HepG2 (cell line): ENCODE data around the gene SLC25A17. TPM values are rescaled to one million over a fixed set of nuclear protein-coding genes. Genes with fewer than 3 reads are reported as not detected.

ENCODE experiments used
- CENPBD1 ChIP-seq: sonication (generic); formaldehyde crosslinking; IDR thresholded peaks from 2 replicates; pipeline ENCODE4 v1.8.0; 2022; ENCODE audit warnings: missing genetic modification reagents, low read depth, mild to moderate bottlenecking, borderline replicate concordance
- E2F5 ChIP-seq: sonication (generic); formaldehyde crosslinking; conservative IDR thresholded peaks from 2 replicates; pipeline ENCODE4 v1.4.0; 2020; ENCODE audit warnings: missing genetic modification reagents
- ELF4 ChIP-seq: sonication (generic); formaldehyde crosslinking; IDR thresholded peaks from 2 replicates; pipeline ENCODE4 v1.5.0; 2020; ENCODE audit warnings: missing genetic modification reagents, mild to moderate bottlenecking, moderate library complexity, borderline replicate concordance
- MEIS2 ChIP-seq: sonication (generic); formaldehyde crosslinking; IDR thresholded peaks from 2 replicates; pipeline ENCODE4 v1.9.0; 2021; ENCODE audit warnings: mild to moderate bottlenecking, missing genetic modification reagents
- NCOR1 ChIP-seq: fragments of 200-600 bp; sonication (generic); IDR thresholded peaks from 2 replicates; pipeline ENCODE4 v1.7.0; 2017; ENCODE audit warnings: antibody characterized with exemption, low read length, borderline replicate concordance
- PCBP1 ChIP-seq: fragments of 200-400 bp; formaldehyde crosslinking; IDR thresholded peaks from 2 replicates; pipeline ENCODE4 v1.6.1; 2017; ENCODE audit warnings: mild to moderate bottlenecking, low read depth, low read length, borderline replicate concordance
- SMYD3 ChIP-seq: sonication (generic); formaldehyde crosslinking; IDR thresholded peaks from 2 replicates; pipeline ENCODE4 v1.8.1; 2023; ENCODE audit warnings: mild to moderate bottlenecking, missing genetic modification reagents
- SNAI1 ChIP-seq: sonication (generic); formaldehyde crosslinking; IDR thresholded peaks from 2 replicates; pipeline ENCODE4 v1.5.0; 2020; ENCODE audit warnings: mild to moderate bottlenecking, missing genetic modification reagents, borderline replicate concordance
- SRSF4 ChIP-seq: fragments of 200-400 bp; formaldehyde crosslinking; IDR thresholded peaks from one replicate; pipeline ENCODE4 v1.6.1; 2018; ENCODE audit warnings: mild to moderate bottlenecking, low read depth, low read length, moderate library complexity; ENCODE audit not compliant: poor library complexity, severe bottlenecking
- SRSF9 ChIP-seq: fragments of 200-400 bp; formaldehyde crosslinking; IDR thresholded peaks from 2 replicates; pipeline ENCODE4 v1.6.1; 2018; ENCODE audit warnings: borderline replicate concordance, mild to moderate bottlenecking, low read depth, low read length; ENCODE audit not compliant: insufficient read depth, poor library complexity, severe bottlenecking
- TBX2 ChIP-seq: sonication (generic); formaldehyde crosslinking; IDR thresholded peaks from 2 replicates; pipeline ENCODE4 v1.5.0; 2020; ENCODE audit warnings: missing genetic modification reagents, mild to moderate bottlenecking, borderline replicate concordance
- YEATS4 ChIP-seq: sonication (generic); formaldehyde crosslinking; IDR thresholded peaks from 2 replicates; pipeline ENCODE4 v1.4.0; 2020; ENCODE audit warnings: missing genetic modification reagents, borderline replicate concordance
- ZFP1 ChIP-seq: IDR thresholded peaks from 2 replicates; pipeline ENCODE4 v1.6.1; 2016
- ZNF207 ChIP-seq: fragments of 450-650 bp; IDR thresholded peaks from 2 replicates; pipeline ENCODE4 v1.6.1; 2016; ENCODE audit warnings: antibody characterized with exemption, borderline replicate concordance
- ZNF318 ChIP-seq: sonication (generic); formaldehyde crosslinking; IDR thresholded peaks from 2 replicates; pipeline ENCODE4 v1.4.0; 2020; ENCODE audit warnings: mild to moderate bottlenecking, missing genetic modification reagents
- ZNF431 ChIP-seq: sonication (generic); formaldehyde crosslinking; IDR thresholded peaks from 2 replicates; pipeline ENCODE4 v1.9.0; 2022; ENCODE audit warnings: missing genetic modification reagents, low read depth, mild to moderate bottlenecking, borderline replicate concordance
- ZNF605 ChIP-seq: sonication (generic); formaldehyde crosslinking; IDR thresholded peaks from 2 replicates; pipeline ENCODE4 v1.8.0; 2022; ENCODE audit warnings: mild to moderate bottlenecking, missing genetic modification reagents
- ZNF83 ChIP-seq: sonication (generic); formaldehyde crosslinking; IDR thresholded peaks from 2 replicates; pipeline ENCODE4 v1.4.0; 2020; ENCODE audit warnings: missing genetic modification reagents, mild to moderate bottlenecking, borderline replicate concordance
- polyA plus RNA-seq, 8 experiments: library from polyadenylated mRNA; depleted of rRNA in 3 of 8; stranded (reverse) in 7 of 8; unstranded in 1 of 8; fragments of >200 nt; fragmentation: Illumina TruSeq in 4 of 8; extraction: Trizol in 4 of 8; gene quantifications; 2 replicates each; pipeline versions ENCODE4 v1.2.1 to v1.2.3, GENCODE V29; 2011 to 2016; ENCODE audit warnings: low read depth in 4 of 8, missing spikeins in 1 of 8, mixed read lengths in 1 of 8; ENCODE audit not compliant: insufficient read depth in 1 of 8
- total RNA-seq, 5 experiments: library from RNA; depleted of rRNA; stranded (reverse); fragments of >200 nt; fragmentation: Illumina TruSeq; extraction: Trizol; gene quantifications; 2 replicates each; pipeline ENCODE4 v1.2.3, GENCODE V29; 2016; ENCODE audit warnings: low read depth in 1 of 5
- TF ChIP-seq, protein P1 (sequence below): sonication (generic); formaldehyde crosslinking; IDR thresholded peaks from 2 replicates; pipeline ENCODE4 v1.8.0; 2022; ENCODE audit warnings: missing genetic modification reagents, mild to moderate bottlenecking, borderline replicate concordance

Gene SLC25A17
- total and polyA plus RNA-seq, 2 of the 13 experiments (the other 11 are each of a cell fraction or from before 2014, with no cell fraction given): 15.7 to 27.9 TPM

GRCh38 chr22:40855979-40856512 lies 36.9 kb upstream of the SLC25A17 start (continued):
- TF ChIP-seq ZNF318: 0 out of 2 replicates have a peak, but pooled peaks have one; percentile 67
- TF ChIP-seq PCBP1: 0 out of 2 replicates have a peak, but pooled peaks have one; percentile 40
- no peak for TF ChIP-seq ELF4 (CRISPR knock-in tag)
- TF ChIP-seq CENPBD1: no peak
- no peak for TF ChIP-seq SRSF4
- no peak for TF ChIP-seq ZFP1 (CRISPR knock-in tag)
- TF ChIP-seq MEIS2 (CRISPR knock-in tag): no peak
- no peak for TF ChIP-seq SRSF9
- TF ChIP-seq TBX2 (CRISPR knock-in tag): no peak
- TF ChIP-seq ZNF431 (CRISPR knock-in tag): 0 out of 2 replicates have a peak, but pooled peaks have one; percentile 36
- TF ChIP-seq YEATS4 (CRISPR knock-in tag): no peak
- no peak for TF ChIP-seq ZNF207
- TF ChIP-seq NCOR1: no peak
- no peak for TF ChIP-seq SNAI1 (CRISPR knock-in tag)
- TF ChIP-seq SMYD3 (CRISPR knock-in tag): no peak
- TF ChIP-seq ZNF83 (CRISPR knock-in tag): 0 out of 2 replicates have a peak, but pooled peaks have one; percentile 12
- TF ChIP-seq, protein P1, sequence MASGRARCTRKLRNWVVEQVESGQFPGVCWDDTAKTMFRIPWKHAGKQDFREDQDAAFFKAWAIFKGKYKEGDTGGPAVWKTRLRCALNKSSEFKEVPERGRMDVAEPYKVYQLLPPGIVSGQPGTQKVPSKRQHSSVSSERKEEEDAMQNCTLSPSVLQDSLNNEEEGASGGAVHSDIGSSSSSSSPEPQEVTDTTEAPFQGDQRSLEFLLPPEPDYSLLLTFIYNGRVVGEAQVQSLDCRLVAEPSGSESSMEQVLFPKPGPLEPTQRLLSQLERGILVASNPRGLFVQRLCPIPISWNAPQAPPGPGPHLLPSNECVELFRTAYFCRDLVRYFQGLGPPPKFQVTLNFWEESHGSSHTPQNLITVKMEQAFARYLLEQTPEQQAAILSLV (CRISPR knock-in tag): no peak
- 0 out of 2 replicates have a peak, but pooled peaks have one; percentile 15 for TF ChIP-seq ZNF605
- TF ChIP-seq E2F5: no peak
